GM12872 (cell line): ENCODE data around the gene TLE5.

Experiments
- TF ChIP-seq, protein P1 (sequence below): IDR thresholded peaks from 3 replicates; pipeline ENCODE4 v1.5.1; 2011; ENCODE audit warnings: low read depth, mild to moderate bottlenecking, low read length, moderate library complexity; ENCODE audit not compliant: insufficient read depth

The TLE5 gene

DNA sequence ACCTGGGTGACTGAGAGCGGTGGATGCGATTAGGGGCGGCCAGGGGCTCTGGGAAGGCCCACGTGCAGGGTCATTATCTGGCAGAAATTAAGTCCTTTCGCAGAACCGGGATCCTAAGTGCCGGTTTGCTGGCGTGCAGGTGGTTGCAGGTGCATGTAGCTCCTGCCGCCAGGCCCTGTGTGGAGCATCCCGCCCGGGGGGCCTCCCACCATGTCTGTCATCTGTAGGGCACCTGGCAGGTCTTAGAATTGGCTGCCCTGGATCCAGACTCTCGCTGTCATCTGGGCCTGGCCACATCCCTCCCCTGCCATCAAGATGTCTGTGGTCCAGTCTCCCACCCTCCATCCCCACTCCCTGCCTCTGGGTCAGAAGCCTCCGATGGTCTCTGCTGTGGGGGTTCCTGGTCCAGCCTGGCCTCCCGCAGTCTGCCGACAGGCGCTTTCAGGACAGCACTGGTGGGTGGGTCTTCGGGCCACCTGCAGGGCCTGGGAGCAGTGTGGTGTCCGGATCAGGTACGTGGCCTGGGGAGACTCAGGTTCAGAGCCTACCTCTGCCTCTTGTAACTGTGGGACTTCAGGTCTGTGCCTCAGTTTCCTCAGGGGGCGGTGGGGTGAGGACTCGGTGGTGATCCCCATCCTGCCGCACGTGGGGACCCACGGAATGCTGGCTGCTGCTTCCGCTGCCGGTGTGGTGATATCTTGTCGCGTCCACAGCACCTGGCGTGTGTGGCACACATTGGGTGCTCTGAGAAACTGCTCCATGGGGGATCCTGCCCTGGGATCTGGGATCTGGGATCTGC lies 37.3 kb upstream of the TLE5 start:
- TF ChIP-seq, protein P1, sequence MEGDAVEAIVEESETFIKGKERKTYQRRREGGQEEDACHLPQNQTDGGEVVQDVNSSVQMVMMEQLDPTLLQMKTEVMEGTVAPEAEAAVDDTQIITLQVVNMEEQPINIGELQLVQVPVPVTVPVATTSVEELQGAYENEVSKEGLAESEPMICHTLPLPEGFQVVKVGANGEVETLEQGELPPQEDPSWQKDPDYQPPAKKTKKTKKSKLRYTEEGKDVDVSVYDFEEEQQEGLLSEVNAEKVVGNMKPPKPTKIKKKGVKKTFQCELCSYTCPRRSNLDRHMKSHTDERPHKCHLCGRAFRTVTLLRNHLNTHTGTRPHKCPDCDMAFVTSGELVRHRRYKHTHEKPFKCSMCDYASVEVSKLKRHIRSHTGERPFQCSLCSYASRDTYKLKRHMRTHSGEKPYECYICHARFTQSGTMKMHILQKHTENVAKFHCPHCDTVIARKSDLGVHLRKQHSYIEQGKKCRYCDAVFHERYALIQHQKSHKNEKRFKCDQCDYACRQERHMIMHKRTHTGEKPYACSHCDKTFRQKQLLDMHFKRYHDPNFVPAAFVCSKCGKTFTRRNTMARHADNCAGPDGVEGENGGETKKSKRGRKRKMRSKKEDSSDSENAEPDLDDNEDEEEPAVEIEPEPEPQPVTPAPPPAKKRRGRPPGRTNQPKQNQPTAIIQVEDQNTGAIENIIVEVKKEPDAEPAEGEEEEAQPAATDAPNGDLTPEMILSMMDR = no peak

DNA sequence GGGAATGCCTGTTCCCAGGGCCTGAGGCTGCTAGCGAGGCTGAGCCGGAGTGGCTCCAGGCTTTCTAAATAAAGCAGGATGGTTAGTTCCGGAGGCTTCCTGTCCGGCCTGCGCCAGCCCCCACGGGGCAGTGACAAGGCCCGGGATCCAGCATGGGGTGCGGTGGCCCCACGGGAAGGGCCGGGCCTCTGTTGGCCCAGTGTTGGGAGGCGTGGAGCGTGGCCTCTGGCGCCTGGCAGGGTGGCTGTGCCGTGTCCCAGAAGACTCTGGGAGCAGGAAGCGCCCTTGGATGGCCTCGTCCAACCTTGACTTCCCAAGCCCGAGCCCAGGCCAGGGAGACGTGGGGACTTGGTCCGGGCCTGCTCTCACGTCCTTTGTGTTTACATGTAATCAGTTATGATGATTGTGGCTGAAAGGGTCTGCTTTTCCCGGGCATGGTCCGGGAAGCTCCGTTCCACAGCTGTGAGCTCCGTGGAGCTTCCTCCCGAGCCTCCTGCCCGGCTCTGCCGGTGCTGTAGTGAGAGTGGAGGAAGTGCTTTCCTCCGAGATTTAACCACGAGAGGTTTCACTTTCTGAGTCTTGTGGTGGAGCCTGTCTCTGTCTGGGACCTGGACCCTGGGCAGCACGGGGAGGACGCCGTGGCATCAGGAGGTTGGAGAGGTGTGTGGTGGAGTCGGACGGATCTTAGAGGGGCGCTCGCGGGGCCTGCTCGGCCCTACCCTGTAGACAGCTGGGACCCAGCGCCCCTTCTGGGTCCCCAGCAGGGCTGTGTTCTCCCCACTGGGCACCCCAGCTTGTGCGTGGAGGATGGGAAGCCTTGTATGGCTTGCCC lies 36.4 kb upstream of the TLE5 start:
- TF ChIP-seq, protein P1 = no peak

DNA sequence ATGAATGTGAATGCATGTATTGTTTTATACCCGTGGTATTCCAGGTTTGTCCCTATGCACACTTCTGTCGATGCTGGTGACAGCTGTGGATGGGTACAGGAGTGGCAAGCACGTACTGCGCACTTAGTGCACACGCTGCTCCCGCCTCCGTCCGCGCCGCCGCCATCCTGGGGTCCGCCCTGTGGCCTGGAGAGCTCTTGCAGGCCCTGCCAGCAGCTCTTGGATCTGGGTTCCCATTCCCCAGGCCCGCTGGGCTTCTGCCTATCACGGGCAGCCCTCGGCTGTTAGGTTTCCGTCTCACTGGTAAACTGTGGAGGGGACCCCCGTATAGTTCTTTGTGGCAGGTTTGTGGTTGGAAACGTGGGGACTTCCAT lies 35.8 kb upstream of the TLE5 start:
- TF ChIP-seq, protein P1 = no peak

DNA sequence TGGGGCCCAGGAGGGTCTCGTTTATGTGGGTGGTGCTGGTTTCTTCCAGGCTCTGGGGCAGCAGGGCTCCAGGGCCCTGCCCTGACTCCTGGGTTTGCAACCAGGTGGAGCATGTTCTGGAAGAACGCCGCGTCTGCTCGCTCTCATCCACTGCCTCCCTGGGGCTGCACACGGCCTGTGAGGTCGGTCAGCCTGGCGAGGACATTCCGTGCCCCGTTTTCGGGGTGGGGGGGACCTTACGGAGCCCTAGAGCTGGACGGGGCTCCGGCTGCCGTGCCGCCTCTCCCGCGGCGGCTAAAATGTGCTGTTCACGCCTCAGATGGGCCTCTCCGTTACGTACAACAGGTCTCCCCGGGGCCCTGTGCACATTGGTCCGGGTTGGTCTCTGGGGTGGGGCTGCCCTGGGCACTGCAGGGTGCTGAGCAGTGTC lies 35.2 kb upstream of the TLE5 start:
- TF ChIP-seq, protein P1 = no peak

DNA sequence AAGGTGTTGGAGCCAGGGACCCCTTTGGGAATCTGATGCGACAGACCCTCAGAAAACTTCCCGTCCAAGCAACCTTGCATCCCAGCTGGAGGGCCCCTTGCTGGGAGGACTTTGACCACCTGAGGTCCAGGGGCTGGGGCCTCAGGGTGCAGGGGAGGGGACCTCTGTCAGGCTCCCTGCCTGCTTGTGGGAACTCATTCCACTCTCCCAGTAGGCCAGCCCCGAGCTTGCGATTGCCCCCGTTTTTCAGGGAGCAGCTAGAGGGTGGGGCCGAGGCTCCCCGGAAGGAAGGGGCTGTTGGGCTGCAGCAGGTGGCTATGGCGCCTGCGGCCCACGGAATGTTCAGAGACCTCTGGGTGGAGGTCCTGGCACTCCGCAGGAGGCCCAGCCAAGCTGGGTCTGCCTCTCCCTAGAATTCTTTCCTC lies 34.6 kb upstream of the TLE5 start:
- TF ChIP-seq, protein P1 = no peak

DNA sequence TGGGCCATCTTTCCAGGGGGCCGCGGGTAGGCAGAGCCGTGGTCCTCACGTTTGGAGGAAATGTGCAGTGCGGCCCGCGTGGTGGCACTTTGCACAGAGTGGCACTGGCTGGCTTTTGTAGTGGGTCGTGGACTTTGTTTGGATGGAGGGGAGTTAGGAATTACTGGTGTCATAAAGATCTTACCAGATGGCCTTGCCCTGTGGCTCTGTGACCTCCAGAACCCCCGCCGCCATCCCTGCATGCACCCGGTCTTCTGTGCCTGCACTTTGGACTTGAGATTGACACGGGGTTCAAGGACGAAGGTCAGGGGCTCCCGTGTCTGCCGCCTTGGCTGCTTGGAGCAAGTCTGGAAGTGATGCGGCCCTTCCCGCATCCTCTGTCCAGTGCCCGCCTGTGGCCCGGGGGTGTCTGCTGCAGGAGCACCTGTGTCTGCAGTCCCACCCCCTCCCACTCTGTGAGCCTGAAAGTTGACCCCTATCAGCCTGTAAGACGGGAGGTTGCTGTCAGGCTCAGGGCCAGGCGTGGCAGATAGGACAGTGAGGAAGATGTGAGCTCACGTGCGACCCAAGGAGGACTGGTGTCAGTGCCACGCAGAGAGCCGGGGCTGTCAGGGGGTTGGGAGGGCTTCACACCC lies 34.1 kb upstream of the TLE5 start:
- TF ChIP-seq, protein P1 = no peak
